Measurements from ENCODE around the gene GPN3. TPM values are rescaled to one million over a fixed set of nuclear protein-coding genes. Genes with fewer than 3 reads are reported as not detected.

Gene GPN3
- total and polyA plus RNA-seq, 2 of the 13 experiments (the other 11 are each of a cell fraction or from before 2014, with no cell fraction given), result 28.7 to 29.5 TPM

GRCh38 chr12:110501752-110502738 is 34.0 kb upstream of the GPN3 start, which contains the start of the genes RAD9B and VPS29 (continued):
- no peak for TF ChIP-seq HOXA7 (CRISPR knock-in tag; IDR thresholded peaks at IDR 0.05)
- TF ChIP-seq SRSF1 (optimal IDR thresholded peaks at IDR 0.05; ENCODE audit: low read depth, low read length), result peak; percentile 73
- no peak for TF ChIP-seq MZF1 (CRISPR knock-in tag; IDR thresholded peaks at IDR 0.05; ENCODE audit: borderline replicate concordance)
- TF ChIP-seq ZNF484 (CRISPR knock-in tag; IDR thresholded peaks at IDR 0.05; ENCODE audit: borderline replicate concordance, low read depth), result no peak
- TF ChIP-seq GZF1 (CRISPR knock-in tag; IDR thresholded peaks at IDR 0.05), result peak; percentile 82; the same call in 1 of the 2 replicates
- peak; percentile 51; the same call in 1 of the 2 replicates for TF ChIP-seq ZSCAN29 (CRISPR knock-in tag; conservative IDR thresholded peaks at IDR 0.05)
- TF ChIP-seq ZNF550 (CRISPR knock-in tag; IDR thresholded peaks at IDR 0.05; ENCODE audit: borderline replicate concordance), result no peak
- TF ChIP-seq ZNF383 (CRISPR knock-in tag; IDR thresholded peaks at IDR 0.05; ENCODE audit: borderline replicate concordance), result 0 out of 2 replicates have a peak, but pooled peaks have one; percentile 28
- no peak for TF ChIP-seq ATF1 (CRISPR knock-in tag; IDR thresholded peaks at IDR 0.05)
- peak; percentile 96; the same call in 1 of the 2 replicates for TF ChIP-seq ZNF558 (CRISPR knock-in tag; IDR thresholded peaks at IDR 0.05; ENCODE audit: borderline replicate concordance)
- peak; percentile 69 for TF ChIP-seq IKZF4 (CRISPR knock-in tag; IDR thresholded peaks at IDR 0.05; ENCODE audit: borderline replicate concordance, low read depth, not compliant biosample characterization)
- TF ChIP-seq ZIK1 (CRISPR knock-in tag; IDR thresholded peaks at IDR 0.05; ENCODE audit: borderline replicate concordance, low read depth), result peak; percentile 87; the same call in 1 of the 2 replicates
- peak; percentile 97 for TF ChIP-seq BCL3 (CRISPR knock-in tag; IDR thresholded peaks at IDR 0.05)
- TF ChIP-seq, protein P1, sequence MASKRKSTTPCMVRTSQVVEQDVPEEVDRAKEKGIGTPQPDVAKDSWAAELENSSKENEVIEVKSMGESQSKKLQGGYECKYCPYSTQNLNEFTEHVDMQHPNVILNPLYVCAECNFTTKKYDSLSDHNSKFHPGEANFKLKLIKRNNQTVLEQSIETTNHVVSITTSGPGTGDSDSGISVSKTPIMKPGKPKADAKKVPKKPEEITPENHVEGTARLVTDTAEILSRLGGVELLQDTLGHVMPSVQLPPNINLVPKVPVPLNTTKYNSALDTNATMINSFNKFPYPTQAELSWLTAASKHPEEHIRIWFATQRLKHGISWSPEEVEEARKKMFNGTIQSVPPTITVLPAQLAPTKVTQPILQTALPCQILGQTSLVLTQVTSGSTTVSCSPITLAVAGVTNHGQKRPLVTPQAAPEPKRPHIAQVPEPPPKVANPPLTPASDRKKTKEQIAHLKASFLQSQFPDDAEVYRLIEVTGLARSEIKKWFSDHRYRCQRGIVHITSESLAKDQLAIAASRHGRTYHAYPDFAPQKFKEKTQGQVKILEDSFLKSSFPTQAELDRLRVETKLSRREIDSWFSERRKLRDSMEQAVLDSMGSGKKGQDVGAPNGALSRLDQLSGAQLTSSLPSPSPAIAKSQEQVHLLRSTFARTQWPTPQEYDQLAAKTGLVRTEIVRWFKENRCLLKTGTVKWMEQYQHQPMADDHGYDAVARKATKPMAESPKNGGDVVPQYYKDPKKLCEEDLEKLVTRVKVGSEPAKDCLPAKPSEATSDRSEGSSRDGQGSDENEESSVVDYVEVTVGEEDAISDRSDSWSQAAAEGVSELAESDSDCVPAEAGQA (IDR thresholded peaks at IDR 0.05; ENCODE audit: low read depth), result peak; percentile 85
- TF ChIP-seq, protein P1 (CRISPR knock-in tag; IDR thresholded peaks at IDR 0.05; ENCODE audit: borderline replicate concordance), result no peak; the same call in 1 of the 2 replicates
- TF ChIP-seq RNF2 (conservative IDR thresholded peaks at IDR 0.05; ENCODE audit: low read depth), result peak; percentile 97
- peak; percentile 89 for TF ChIP-seq ZNF331 (CRISPR knock-in tag; IDR thresholded peaks at IDR 0.05)
- no peak for TF ChIP-seq ELF4 (CRISPR knock-in tag; IDR thresholded peaks at IDR 0.05; ENCODE audit: borderline replicate concordance)
- TF ChIP-seq ARID3A (IDR thresholded peaks at IDR 0.05; ENCODE audit: low read depth, low read length), result no peak

All from HepG2 (cell line).